IPS DF 4.7 (cell line): Measurements from ENCODE around the gene TSPO2.

Experiments used
- DNase-seq: peaks from one replicate; pipeline ENCODE4 v3.0.0-alpha.2; 2013; ENCODE audit warnings: low spot score; ENCODE audit errors: extremely low read depth

TSPO2 gene

DNA sequence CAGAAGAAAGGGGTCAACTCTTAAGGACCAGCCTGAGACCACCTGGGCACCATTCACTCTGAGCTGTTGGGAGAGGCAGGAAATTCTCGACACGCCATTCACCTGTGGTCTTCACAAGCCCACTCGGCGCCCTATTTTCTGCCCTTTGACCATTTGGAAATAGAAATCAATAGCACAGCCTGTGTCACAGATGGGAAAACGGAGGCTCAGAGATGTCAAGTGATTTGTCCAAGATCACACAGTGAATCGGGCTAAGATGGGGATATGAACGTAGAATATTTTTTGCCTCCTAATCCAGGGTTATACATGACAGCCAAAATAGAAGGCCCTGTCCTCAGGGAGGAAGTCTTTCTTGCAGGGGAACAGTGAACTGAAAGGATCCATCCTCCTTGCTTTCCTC lies 7.7 kb downstream of the TSPO2 start:
- no peak for DNase-seq

DNA sequence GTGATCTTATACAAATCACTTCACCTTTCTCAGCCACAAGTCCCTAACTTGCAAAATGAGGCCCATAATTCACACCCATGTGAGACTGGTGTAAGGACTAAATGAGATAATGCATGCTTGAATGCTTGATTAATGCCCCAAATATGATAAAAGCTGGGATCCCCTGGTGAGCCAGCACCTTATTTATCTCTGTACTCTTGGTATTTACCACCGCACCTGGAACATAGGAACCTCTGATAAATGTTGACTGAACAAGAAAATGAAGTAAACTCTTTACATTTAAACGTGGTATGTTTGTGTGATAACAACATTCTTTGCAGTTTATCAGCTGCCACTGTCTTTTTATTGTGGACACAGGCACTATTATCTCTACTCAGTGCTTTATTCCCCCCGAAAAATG lies 8.3 kb downstream of the TSPO2 start:
- no peak for DNase-seq

DNA sequence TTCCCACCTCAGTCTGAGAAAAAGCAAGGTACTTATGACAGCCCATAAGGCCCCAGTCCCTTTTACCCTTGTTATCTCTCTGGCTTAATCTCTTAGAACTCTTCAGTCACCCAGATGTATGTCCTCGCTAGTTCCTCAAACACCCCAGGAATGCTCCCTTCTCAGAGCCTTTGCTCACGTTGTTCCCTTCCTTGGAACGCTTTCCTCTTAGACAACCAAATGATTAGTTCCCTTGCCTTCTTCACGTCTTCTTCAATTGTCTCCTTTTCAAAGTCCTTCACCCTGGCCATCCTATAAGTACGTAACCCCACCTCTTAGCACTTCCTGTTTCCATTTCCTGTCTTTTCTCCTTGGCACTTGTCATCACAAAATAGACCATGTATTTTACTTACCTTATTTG lies 9.6 kb downstream of the TSPO2 start:
- no peak for DNase-seq

DNA sequence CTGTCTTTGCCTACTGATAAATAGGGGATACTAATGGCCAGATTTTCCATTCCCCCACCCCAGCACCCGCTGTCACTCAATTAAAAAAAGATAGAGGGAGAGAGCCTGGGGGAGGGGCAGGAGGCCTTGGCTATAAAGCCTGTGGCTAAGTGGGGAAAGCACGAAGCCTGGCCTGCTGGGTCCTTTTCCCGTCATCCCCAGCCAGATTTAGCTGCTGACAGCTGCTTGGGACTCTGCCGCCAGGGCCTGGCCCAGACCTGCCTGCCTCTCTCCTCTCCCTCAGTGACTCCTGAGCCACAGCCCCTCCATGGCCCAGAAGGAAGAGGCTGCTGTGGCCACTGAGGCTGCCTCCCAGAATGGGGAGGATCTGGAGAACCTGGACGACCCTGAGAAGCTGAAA lies 10.8 kb downstream of the TSPO2 start, which contains the start of gene APOBEC2:
Gene APOBEC2, plus strand, starts transcription at position 162 of the 400 bp plus-strand sequence. Its CDS starts 146 bp downstream, at position 308.
- no peak for DNase-seq

GRCh38 chr6:41054511-41054910 lies 12.2 kb downstream of the TSPO2 start:
- no peak for DNase-seq

GRCh38 chr6:41055149-41055548 lies 12.9 kb downstream of the TSPO2 start:
- DNase-seq, result no peak

DNA sequence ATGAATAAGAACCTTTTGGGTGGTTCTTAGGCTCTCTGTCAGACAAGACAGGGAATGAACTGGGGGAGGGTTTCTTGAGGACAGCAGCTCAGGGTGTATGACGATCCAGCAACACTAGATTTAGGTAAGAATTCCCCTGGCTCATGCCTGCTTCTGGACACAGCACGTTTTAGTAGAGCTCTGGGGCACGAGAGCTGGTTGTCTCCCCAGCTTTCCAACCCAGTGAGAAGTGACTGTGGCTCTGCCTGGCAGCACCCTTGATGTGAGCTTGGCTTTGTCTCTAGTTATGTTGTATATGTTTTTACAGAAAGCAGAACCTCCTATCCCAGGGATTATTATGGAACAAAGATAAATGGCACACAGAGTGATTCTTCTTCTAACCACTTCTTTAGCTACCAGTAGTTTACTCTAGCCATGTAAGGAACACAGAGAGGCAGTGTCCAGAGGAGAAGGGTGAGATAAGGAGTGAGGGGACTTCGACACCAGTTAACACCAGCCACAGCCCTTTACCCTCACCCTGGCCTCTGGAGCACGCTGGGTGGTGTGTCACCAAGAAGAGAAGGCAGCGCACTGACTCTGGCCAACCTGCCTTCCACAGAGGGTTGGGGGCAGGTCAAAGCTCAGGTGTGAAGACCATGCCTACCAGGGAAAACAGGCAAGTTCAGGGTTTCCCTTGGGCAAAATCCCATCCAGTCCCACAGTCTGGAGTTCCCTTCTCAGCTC lies 14.7 kb downstream of the TSPO2 start:
- DNase-seq, result no peak

DNA sequence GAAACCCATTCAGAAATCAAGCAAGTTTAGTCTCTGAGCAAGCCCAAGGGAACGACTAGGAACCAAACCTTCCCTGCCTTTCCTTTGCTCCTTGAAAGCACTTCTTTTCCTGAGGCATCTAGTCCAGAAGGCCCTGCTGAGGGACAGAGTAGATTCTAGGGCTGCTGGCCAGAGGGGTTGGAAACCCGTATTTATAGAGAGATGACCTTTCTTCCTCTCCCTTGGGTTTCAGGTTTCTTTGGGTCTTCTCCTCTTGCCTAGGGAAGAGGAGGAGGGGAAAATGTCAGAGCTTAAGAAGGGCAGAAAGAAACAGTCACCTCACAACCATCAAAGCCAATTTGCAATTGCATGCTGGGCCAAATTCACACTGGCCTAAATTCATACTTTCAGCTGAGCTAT lies 16.5 kb downstream of the TSPO2 start:
- no peak for DNase-seq

DNA sequence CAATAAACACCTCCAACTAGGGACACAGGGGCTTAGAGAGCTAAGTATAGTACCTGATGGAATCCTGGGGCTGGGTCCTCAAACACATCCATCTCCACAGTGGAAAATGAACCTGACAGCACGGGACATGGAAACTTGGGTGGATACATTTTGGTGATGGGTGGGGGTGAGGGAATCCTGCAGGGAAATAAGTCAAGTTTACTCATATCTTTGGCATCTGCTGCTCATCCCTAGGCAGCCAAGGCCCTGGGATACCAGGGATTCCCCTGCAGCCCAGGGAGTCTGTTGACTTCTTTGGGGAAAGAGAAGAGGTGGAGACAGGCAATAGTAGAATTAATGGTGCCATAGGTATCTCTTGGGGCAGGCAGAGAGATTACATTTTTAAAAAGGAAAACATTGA lies 17.3 kb downstream of the TSPO2 start:
- no peak for DNase-seq

DNA sequence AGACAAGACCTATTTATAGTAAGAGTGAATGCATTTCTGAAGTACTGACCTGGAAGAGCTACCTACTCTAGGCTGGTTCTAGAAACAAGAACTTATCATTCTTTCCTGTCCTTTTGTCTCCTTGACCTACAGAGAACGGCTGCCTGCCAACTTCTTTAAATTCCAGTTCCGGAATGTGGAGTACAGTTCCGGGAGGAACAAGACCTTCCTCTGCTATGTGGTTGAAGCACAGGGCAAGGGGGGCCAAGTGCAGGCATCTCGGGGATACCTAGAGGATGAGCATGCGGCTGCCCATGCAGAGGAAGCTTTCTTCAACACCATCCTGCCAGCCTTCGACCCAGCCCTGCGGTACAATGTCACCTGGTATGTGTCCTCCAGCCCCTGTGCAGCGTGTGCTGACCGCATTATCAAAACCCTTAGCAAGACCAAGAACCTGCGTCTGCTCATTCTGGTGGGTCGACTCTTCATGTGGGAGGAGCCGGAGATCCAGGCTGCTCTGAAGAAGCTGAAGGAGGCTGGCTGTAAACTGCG lies 19.0 kb downstream of the TSPO2 start:
- no peak for DNase-seq

GRCh38 chr6:41062056-41062455 lies 19.8 kb downstream of the TSPO2 start:
- DNase-seq, result no peak

GRCh38 chr6:41063884-41064285 lies 21.6 kb downstream of the TSPO2 start:
- DNase-seq, result no peak

GRCh38 chr6:41064841-41065240 lies 22.6 kb downstream of the TSPO2 start:
- no peak for DNase-seq

- DNase-seq, result no peak
Measured at GRCh38 chr6:41065550-41066026, 23.3 kb downstream of the TSPO2 start.

DNA sequence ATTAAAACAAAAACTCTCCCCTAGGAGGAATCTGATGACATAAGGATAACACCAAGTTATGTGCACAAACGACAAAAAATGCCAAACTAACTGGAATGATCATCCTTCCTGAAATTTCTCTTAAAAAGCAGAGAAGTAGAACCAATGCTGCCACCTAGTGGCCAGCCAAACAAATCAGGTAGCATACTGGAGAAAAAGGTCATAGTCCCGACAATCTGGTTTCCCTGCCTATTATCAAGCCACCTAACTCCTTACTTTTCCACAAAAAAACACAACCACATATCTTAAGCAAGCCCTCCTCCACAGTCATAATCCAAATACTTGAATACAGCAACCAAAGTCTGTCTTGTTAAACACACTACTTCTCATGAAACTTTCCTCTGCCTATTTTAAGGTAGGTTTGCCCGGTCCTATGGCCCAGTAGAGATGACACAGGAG lies 24.6 kb downstream of the TSPO2 start:
- DNase-seq, result no peak

DNA sequence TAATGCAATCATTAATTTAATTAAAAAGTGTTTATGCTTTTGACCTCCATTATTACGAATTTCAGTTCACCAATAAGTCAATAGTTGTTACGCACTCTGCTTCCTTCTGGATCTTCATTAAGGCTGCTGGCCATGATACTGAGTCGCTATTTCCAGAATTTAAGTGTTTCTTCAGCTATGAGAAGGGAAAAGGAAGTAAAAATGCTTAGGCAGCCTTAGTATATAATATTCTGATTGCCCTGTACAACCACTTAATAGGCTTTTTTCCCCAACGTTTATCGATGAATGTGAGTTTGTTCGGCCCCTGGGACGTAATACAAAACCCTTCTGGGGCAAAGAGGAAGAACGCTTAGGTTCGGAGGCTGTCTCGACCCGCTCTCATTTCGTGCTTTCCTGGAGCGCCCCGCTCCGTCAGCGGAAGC lies 29.2 kb downstream of the TSPO2 start:
- DNase-seq, result no peak

DNA sequence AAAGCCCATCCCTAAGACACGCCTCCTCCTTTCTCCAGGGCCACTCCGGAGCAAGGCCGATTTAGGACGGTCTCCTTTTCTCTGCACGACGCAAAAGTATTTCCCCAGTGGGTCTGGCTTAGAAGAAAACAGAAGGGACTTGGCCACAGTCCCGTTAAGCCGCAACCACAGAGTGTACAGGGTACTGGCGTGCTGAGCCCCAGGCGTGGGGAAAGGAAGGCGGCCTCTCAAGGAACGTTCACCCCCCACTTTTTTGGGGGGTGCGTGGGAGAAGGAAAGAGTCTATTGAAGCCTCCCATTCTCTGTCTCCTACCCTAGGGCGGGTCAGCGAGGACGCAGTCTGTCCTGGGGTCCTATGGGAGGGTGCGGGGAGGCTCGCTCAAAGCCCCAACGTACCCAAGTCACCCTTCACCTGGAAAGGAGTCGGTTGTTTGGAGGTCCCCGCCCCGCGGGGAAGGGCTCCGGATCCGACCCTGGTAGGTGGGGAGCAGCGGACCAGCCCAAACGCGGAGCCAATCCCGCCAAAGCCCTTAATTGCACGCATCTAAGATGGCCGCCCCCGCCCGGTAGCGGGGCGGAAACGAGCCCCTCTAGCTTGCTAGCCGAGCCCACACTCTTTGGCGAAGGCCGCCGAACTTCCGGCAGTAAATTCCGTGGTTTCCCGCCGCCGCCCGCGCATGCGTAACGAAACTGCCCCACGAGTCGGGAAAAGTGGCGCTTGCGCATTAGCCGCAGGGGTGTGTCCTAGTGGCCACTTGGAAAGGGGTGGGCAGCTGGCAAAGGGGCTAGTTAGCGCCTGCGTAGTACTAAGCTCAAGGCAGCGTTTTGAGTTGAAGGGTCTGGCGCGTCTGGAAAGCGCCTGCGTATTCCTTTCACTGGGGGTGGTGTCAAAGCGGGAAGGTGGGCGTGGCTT lies 29.9 kb downstream of the TSPO2 start, which contains the start of gene OARD1:
Gene OARD1, minus strand, starts transcription at position 434 of the 913 bp plus-strand sequence. CDS start 722 bp downstream, outside the sequence.
- DNase-seq, result peak; percentile 82

DNA sequence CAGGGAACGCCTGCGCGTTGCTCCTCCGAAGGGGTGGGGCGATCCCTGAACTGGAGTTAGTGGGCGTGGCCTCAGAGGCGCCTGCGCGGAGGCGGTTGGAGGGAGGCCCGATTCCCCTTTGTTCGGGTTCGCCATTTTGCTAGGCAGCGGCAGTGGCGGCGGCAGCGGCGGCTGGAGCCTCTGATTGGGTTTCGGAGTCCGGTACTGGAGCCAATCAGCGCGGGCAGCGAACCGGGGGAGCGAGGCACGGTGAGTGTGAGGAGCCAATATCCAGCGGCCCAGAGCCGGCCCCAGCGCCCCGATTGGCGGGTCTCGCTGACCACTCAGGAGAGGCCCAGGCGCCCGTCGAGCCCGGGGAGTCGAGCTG lies 30.6 kb downstream of the TSPO2 start, which contains the start of gene NFYA:
Gene NFYA, plus strand, starts transcription at position 139 of the 367 bp plus-strand sequence. CDS start 6,116 bp downstream, outside the sequence.
- peak; percentile 82 for DNase-seq

DNA sequence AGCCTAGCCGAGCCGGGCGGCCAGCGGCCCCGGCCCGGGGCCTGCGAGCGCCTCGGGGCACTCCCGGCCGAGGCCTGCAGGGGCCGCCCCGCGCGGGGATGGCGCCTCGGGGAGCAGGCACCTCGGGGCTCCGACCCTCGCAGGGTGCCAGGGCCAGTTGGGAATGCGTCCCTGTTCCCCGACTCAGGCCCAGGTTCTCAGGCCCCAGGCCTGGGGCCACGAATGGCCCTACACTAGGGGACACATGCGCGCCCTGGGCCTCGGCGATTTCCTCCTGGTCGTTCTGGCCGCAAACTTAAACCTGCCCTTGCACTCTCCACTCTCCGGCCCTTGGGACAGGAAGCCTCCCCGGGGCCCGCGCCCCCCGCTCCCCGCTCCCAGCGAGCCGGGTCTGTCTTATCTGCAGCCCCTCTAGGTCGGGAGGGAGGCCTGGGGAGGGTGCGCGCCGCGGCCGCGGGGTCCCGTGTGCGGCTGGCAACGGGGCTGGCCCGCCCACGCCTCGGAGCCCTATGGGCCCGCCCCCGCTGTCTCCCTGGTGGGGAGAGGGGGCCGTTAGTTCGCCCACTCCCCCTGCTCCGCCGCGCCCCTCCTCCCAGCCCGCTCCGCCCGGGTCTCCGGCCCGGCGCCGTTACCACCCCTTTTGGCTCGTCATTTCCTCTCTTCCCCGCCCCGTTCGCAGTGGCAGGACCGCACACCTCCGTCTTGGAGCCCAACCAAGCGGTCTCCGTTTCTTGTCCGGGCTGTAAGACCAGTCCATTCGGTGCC lies 31.1 kb downstream of the TSPO2 start:
- DNase-seq, result no peak

GRCh38 chr6:41073968-41074691 lies 31.9 kb downstream of the TSPO2 start:
- DNase-seq, result no peak
